Posterior cingulate gyrus (tissue), 11 donors: Measurements from ENCODE around the gene CCDC124.

Source experiments
- DNase-seq, 10 donors: peaks; one replicate each; pipeline versions ENCODE4 v3.0.0 to v3.0.0-alpha.2; 2020 to 2021; ENCODE audit warnings: mixed read lengths in 3 of 10
- intact Hi-C: fragments of 100-400 bp; cut with DNase I; formaldehyde crosslinking; loops from one replicate; pipeline ENCODE4 v1.15.1; 2023

The CCDC124 gene

GRCh38 chr19:17951990-17952976 lies 19.5 kb downstream of the CCDC124 start:
- intact Hi-C loops: no loop called here
- DNase-seq: no peak

- DNase-seq: no peak
- intact Hi-C loops: no loop called here
Measured at GRCh38 chr19:17953316-17953801, 20.5 kb downstream of the CCDC124 start.

GRCh38 chr19:17953869-17954268 lies 21.1 kb downstream of the CCDC124 start:
- DNase-seq: no peak
- intact Hi-C loops: no loop called here

GRCh38 chr19:17954401-17954800 lies 21.6 kb downstream of the CCDC124 start:
- intact Hi-C loops: no loop called here

GRCh38 chr19:17957149-17957849 lies 24.5 kb downstream of the CCDC124 start:
- no peak for DNase-seq
- intact Hi-C loops: no loop called here

More at GRCh38 chr19:17954401-17954800, 21.6 kb downstream of the CCDC124 start:
- DNase-seq: peak in 1 of 10 donors; percentile 43

DNA sequence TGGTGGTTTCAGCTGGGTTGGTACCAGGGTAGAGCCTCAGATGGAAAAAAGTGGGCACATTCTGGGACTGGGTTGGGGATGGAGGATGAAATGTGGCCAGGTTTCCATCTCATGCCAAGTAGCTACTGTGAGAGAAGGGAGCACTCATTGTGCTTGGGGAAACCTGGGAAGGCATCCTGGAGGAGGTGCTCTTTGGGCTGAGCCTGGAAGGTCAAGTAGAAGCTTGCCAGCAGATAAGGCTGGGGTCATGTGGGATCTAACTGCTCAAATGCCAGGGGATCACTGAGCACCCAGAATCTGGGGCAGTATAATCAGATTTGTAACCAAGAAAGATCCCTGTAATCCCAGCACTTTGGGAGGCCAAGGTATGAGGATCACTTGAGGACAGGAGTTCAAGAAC lies 25.1 kb downstream of the CCDC124 start:
- no peak for DNase-seq
- intact Hi-C loops: no loop called here

DNA sequence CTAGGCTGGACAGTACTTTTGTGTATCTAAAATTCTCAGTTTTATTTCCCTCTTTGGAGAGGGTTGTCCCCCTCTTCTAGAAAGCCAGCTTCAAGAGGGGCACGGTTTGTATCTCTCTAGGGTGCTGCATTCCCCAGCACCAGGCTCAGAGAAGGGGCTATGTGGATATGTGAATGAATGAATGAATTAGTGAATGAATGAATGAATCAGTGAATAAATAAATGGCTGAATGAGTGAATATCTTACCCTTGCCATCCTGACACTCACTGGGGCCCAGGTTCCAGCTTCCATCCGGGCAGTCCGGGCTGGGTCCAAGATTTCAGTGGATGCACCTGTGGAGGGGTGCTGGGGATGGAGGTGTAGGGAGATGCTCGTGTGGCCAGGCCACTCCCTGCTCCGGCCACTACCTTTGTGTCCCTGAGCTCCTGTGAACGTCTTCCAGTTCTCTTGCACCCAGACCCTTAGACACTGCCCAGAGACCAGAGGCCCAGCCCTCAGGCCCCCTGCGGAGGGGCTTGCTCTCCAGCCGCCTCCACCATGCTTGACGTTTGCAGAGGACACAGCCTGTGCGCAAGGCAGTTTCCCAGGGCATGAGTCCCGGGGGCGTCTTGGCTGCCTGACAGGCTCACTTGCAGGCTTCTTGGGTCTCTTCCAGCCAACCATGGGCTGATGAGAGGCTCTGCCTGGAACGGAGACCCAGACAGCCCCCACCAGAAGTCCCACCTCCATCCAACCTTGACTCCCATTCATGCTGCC lies 31.3 kb downstream of the CCDC124 start:
- DNase-seq: no peak
- intact Hi-C loops: no loop called here

GRCh38 chr19:17965370-17966128 lies 32.7 kb downstream of the CCDC124 start:
- intact Hi-C loops: no loop called here
- DNase-seq: peak in 1 of 10 donors; percentile 39

DNA sequence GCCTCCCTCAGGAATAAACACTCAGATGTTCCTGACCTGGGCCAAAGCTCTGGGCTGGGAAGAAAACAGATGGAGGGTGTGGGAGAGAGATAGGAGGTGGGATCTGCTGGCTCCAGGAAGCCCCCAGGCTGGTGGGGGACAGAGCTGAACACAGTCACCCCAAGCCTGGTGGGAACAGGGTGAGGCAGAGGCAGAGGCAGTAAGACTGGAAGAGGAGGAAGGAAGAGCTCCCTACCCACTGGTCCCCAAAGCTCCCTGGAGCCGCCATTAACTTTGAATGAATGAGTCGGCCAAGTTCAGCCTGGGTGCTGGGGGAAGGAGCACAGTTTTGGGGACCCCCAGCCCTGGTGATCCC lies 33.3 kb downstream of the CCDC124 start:
- DNase-seq: peak in 1 of 10 donors; percentile 55
- intact Hi-C loops: no loop called here

- peak in 7 of 10 donors; percentile 33 to 92 (median 50) for DNase-seq
- intact Hi-C loops: no loop called here
Measured at GRCh38 chr19:17966550-17967256, 33.9 kb downstream of the CCDC124 start, which contains the start of gene KCNN1. Gene KCNN1 (plus strand): TSS chr19:17967107. CDS start chr19:17973889, 6,782 bp downstream.

GRCh38 chr19:17967257-17968051 lies 34.6 kb downstream of the CCDC124 start:
- peak in 1 of 10 donors; percentile 75 for DNase-seq
- intact Hi-C loops: no loop called here

DNA sequence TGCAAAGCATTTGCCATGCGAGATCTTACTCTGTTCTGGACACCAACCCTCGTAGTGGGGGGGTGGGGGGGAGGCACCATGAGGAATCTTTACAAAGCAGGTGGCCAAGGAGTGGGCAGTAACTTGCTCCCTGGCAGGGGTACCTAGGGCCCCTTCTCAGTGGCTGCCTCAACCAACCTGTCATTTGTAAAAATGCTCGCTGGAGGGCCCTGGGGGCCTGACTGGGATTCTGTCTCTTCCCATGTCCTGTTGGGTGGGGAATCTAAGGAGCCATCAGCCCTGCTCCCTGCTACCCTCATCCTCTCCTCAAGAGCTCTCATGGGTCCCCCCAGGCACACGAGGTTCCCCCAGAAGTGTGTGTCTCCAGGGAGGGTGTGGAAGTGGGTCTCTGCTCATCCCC lies 35.5 kb downstream of the CCDC124 start:
- intact Hi-C loops: no loop called here
- DNase-seq: peak in 1 of 10 donors; percentile 56

GRCh38 chr19:17969096-17969792 lies 36.4 kb downstream of the CCDC124 start:
- intact Hi-C loops: no loop called here

DNA sequence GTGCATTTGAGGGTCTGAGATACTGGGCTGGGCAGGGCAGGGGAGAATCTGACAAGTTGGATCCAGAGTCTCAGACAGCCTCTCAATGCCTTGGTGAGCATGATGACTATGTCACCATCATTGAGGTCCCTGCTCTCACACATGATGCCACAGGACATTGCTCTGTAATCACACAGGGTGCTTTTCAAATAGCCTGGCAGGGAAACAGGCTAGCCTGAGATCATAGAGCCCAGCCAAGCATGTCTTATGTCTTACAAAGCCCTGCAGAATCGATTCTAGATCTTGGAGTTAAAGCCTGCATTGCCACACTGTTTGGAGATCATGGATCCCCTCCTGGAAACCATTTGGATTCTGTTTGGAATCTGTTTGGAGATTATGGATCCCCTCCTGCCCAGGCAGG lies 39.4 kb downstream of the CCDC124 start:
- no peak for DNase-seq
- intact Hi-C loops: no loop called here

More at GRCh38 chr19:17969096-17969792, 36.4 kb downstream of the CCDC124 start:
- DNase-seq: peak in 2 of 10 donors; percentile 50 to 78

DNA sequence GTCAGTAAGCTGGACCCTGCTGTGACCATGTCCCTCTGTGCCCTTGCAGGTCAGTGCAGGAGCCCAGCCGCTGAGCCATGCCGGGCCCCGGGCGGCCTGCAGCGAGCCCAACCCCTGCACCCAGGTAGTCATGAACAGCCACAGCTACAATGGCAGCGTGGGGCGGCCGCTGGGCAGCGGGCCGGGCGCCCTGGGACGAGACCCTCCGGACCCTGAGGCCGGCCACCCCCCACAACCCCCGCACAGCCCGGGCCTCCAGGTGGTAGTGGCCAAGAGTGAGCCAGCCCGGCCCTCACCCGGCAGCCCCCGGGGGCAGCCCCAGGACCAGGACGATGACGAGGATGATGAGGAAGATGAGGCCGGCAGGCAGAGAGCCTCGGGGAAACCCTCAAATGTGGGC lies 40.9 kb downstream of the CCDC124 start:
- no peak for DNase-seq
- intact Hi-C loops: no loop called here

- intact Hi-C loops: no loop called here
- peak in 1 of 10 donors; percentile 49 for DNase-seq
Measured at GRCh38 chr19:17974551-17974950, 41.7 kb downstream of the CCDC124 start.

GRCh38 chr19:17975032-17975431 lies 42.2 kb downstream of the CCDC124 start:
- intact Hi-C loops: no loop called here
- no peak for DNase-seq

- no peak for DNase-seq
- intact Hi-C loops: no loop called here
Measured at GRCh38 chr19:17977021-17977420, 44.2 kb downstream of the CCDC124 start.
